AG09309 (cell line): ENCODE measurements around the gene ANXA3.

Experiments
- DNase-seq: peaks from one replicate; pipeline ENCODE4 v3.0.0-alpha.2; 2010; ENCODE audit warnings: low read depth
- H3K4me3 ChIP-seq: 2 replicates; pipeline ENCODE4 v1.5.1; 2011; ENCODE audit warnings: mild to moderate bottlenecking, low read depth, low read length, moderate library complexity; ENCODE audit not compliant: control insufficient read depth
- TF ChIP-seq, protein P1 (sequence below): IDR thresholded peaks from 2 replicates; pipeline ENCODE4 v1.5.1; 2011; ENCODE audit warnings: mild to moderate bottlenecking, low read depth, low read length, inconsistent platforms; ENCODE audit not compliant: insufficient read depth, control insufficient read depth; ENCODE audit errors: missing control alignments

ANXA3 gene

DNA sequence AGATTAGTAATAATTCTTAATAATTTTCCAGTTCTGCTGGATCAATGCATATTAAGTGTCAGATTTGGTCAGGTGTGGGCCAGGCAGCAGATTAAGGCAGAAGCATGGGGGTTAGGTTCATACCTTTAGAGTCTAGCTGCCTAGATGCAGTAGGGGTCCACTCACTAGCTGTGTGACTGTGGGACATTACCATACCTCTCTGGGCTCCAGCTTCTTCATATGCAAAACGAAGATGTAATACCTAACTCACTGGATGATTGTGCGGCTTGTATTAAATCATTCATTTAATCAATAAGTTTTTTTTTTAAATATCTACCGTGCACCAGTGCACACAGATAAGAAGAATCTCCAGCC lies 1.4 kb downstream of the ANXA3 start:
- TF ChIP-seq, protein P1, sequence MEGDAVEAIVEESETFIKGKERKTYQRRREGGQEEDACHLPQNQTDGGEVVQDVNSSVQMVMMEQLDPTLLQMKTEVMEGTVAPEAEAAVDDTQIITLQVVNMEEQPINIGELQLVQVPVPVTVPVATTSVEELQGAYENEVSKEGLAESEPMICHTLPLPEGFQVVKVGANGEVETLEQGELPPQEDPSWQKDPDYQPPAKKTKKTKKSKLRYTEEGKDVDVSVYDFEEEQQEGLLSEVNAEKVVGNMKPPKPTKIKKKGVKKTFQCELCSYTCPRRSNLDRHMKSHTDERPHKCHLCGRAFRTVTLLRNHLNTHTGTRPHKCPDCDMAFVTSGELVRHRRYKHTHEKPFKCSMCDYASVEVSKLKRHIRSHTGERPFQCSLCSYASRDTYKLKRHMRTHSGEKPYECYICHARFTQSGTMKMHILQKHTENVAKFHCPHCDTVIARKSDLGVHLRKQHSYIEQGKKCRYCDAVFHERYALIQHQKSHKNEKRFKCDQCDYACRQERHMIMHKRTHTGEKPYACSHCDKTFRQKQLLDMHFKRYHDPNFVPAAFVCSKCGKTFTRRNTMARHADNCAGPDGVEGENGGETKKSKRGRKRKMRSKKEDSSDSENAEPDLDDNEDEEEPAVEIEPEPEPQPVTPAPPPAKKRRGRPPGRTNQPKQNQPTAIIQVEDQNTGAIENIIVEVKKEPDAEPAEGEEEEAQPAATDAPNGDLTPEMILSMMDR = no peak
- no peak for DNase-seq
- H3K4me3 ChIP-seq = no peak overlapping the region

DNA sequence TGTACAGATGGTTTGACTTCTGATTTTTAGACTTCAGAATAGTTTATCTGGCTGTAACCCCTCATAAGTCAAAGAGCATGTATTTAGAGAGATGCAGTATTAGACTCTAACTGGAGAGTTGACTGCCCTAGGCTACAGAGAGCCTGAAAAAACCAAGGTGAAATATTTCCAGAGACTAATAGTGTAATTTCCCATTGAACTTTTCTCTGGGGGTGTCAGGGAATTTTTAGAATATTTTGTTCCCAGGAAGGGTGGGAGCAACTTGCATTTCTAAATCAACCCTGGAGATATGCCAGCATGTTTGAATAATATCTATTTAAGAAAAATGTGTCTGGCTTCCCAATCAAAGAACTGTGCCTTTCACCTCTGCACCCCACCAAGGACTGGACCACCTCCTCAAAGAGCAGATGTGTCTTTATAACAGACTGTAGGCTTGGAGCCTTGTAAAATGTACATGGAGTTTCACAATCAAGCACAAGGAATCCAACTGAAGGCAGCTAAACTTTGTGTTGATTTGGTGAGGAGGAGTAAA lies 2.0 kb downstream of the ANXA3 start:
- TF ChIP-seq, protein P1 = no peak
- H3K4me3 ChIP-seq = no peak overlapping the region
- DNase-seq = no peak

DNA sequence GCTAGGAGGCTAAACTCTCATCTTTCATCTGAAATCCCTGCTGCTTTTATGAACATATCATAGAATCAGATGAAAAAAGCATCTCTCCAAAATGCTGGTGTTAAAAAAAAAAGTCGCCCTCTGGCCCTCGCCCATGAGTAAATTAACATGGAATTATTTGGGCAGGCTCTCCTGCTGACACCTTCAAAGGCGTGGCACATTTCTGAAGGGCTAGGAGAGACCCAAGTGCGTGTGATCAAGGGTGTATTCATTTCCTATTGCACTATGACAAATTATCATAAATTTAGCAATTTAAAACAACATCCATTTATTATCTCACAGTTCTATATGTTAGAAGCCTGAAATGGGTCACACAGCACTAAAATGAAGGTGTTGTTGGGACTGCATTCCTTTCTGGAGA lies 5.1 kb downstream of the ANXA3 start:
- H3K4me3 ChIP-seq = no peak overlapping the region
- TF ChIP-seq, protein P1 = no peak
- no peak for DNase-seq

DNA sequence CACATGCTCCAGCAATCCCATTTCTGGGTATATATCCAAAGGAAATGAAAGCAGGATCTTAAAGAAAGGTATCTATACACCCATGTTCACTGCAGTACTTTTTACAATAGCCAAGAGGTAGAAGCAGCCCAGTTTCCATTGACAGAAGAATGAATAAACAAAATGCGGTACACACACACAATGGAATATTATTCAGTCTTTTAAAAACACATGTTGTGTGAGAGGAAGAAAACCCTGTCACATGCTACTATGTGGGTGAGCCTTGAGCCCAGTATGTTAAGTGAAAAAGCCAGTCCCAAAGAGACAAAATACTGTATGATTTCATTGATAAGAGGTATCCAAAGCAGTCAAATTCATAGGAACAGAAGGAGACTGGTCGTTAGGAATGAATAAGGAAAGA lies 6.3 kb downstream of the ANXA3 start:
- H3K4me3 ChIP-seq = no peak overlapping the region
- no peak for DNase-seq
- TF ChIP-seq, protein P1 = no peak

DNA sequence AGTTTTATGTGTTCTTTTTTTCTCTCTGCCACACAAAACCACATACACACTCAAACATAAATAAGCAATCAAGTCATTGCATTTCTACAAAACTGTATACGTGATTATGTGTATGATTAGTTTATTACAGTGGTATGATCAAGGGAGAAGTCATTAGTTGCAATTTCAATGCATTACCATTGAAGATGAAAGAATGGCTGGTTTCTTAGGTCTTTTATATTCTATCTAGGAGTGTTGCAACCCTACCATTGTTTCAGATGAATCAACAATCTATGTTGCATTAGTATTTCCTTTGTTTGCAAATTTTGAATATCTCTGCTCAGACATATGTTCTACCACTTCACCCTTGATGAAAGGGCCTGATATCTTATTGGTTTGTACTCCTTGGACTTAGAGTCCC lies 6.8 kb downstream of the ANXA3 start:
- H3K4me3 ChIP-seq = no peak overlapping the region
- TF ChIP-seq, protein P1 = no peak
- DNase-seq = no peak

DNA sequence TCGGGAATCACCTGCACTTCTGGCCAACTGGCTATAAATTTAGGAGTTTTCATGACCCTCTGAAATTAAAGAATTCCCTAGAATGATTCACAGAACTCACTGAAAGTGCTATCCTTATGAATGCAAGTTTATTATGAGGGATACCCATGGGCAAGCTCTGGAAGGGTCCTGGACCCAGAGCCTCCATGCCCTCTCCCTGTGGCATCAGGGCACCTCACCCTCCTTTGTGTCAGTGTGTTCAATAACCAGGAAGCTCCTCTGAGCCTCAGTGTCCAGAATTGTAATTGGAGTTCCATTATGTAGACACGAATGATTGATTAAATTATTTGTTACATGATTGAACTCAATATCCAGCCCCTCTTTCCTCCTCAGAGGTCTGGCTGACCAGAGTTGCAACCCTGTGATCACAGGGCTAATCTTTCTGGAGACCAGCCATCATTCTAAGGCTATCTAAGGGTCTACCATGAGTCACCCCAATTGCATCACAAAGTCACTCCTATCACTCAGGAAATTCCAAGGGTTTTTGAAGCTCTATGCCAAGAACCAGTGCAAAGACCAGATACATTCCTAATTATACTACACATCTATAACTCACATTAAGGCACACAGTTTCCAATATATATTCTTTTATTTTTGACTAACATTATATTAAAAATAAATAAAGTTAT lies 8.9 kb downstream of the ANXA3 start:
- TF ChIP-seq, protein P1 = no peak
- no peak for DNase-seq
- H3K4me3 ChIP-seq = no peak overlapping the region
